ENCODE measurements around the gene HSPA1A.

DNA sequence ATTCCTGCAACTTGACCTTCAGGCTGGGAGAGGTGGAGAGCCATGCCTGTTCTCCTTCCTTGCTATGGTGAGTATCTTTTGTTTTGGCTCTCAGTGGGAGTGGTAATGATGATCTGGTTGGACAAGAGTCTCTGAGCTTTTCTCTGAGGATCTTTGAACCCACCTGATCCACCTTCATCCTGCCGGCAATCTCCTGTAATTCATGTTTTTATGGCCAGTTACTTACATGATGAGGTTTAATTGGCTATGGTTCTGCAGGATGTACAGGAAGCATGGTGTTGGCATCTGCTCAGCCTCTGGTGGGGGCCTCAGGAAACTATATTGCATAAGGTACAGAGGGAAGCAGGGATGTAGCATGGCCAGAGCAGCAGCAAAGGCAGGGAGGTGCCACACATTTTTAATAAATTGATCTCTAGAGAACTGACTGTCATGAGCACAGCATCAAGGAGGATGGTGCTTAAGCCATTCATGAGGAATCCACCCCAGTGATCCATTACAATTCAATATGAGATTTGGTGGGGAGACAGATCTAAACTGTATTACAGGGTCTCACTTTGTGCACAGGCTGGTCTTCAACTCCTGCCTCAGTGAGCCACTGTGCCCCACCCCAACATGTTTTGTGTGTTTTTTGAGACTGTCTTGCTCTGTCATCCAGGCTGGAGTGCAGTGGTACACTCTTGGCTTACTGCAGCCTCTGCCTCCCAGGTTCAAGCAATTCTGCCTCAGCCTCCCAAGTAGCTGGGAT, 22.2 kb downstream of the HSPA1A start:
- TF ChIP-seq, protein P1, sequence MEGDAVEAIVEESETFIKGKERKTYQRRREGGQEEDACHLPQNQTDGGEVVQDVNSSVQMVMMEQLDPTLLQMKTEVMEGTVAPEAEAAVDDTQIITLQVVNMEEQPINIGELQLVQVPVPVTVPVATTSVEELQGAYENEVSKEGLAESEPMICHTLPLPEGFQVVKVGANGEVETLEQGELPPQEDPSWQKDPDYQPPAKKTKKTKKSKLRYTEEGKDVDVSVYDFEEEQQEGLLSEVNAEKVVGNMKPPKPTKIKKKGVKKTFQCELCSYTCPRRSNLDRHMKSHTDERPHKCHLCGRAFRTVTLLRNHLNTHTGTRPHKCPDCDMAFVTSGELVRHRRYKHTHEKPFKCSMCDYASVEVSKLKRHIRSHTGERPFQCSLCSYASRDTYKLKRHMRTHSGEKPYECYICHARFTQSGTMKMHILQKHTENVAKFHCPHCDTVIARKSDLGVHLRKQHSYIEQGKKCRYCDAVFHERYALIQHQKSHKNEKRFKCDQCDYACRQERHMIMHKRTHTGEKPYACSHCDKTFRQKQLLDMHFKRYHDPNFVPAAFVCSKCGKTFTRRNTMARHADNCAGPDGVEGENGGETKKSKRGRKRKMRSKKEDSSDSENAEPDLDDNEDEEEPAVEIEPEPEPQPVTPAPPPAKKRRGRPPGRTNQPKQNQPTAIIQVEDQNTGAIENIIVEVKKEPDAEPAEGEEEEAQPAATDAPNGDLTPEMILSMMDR (IDR thresholded peaks at IDR 0.05), result no peak
- no peak for TF ChIP-seq POLR2A (IDR thresholded peaks at IDR 0.05)
